ENCODE measurements around the gene AVPI1. TPM values are rescaled to one million over a fixed set of nuclear protein-coding genes. Genes with fewer than 3 reads are reported as not detected.
A peak's percentile ranks its signal among the peaks of the same experiment; 100 is the strongest.

The AVPI1 gene
- total RNA-seq, 1 donor from 2014 or later, result 5.6 TPM

DNA sequence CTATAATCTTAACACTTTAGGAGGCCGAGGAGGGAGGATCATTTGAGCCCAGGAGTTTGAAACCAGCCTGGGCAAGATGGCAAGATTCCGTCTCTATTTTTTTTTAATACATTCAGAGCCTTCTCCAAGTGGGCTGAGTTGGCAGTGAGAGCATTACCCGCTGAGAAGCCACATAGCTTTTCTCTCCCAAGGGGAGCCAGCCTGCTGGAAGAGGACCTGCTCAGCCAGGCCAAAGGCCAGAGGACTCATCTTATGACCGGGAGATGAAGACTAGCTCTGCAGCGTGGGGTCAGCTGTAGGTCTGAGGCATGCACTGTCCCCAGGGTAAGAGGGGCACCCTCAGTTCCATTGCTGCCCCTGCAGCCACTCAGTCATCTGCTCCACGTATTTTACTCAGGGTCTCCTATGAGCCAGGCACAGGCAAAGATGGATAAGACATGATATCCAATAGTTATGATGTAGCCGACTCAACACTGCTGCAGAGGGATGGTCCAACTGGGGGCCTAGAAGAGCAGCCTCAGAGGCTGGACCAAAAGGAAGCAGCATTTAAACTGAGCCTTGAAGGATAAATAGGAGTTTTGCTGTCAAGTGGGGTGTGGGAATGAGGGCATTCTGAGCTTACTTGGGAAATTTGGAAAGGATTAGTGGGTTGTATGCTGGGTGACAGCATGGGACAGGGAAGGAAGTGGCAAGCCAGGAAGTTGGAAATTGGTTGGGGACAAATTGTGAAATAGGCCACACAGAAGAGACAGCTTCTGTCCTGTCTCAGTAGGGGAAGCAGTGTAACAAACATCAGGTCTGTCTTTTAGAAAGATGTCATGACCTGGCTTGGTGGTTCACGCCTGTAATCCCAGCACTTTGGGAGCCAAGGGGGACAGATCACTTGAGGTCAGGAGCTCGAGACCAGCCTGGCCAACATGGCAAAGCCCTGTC, 24.9 kb upstream of the AVPI1 start:
- Mint-ChIP-seq H3K4me1 (ENCODE audit: low read depth, unreplicated experiment) (peaks cover 32% of the 10 kb centered on the region), H3K4me3 (ENCODE audit: unreplicated experiment) (peak overlapping the region; percentile 66), H3K9me3 (ENCODE audit: unreplicated experiment) (peaks cover 1% of the 10 kb centered on the region), H3K27ac (ENCODE audit: unreplicated experiment) (no peak overlapping the region), H3K27me3 (ENCODE audit: low read depth, unreplicated experiment) (peaks cover 4% of the 10 kb centered on the region), H3K36me3 (ENCODE audit: low read depth, unreplicated experiment) (peaks cover 5% of the 10 kb centered on the region)
- DNase-seq (ENCODE audit: low read depth) (no peak), FAIRE-seq (no peak)
- peaks cover 3% of the 10 kb centered on the region for H3K36me3 ChIP-seq (ENCODE audit: insufficient read depth, low read length)
- H3K4me2 ChIP-seq (ENCODE audit: low read length), result no peak overlapping the region
- H4K20me1 ChIP-seq (ENCODE audit: insufficient read depth, low read length), result peaks cover 21% of the 10 kb centered on the region
- H3K27me3 ChIP-seq (ENCODE audit: insufficient read depth, low read length), result no peaks in the 10 kb centered on the region
- no peak overlapping the region for H2AFZ ChIP-seq (ENCODE audit: low read depth, low read length)
- no peak overlapping the region for H3K27ac ChIP-seq (ENCODE audit: low read depth, low read length)
- H3K4me3 ChIP-seq (ENCODE audit: insufficient read depth, low read depth, low read length), result no peak overlapping the region
- no peaks in the 10 kb centered on the region for H3K9me3 ChIP-seq (ENCODE audit: insufficient read depth, low read depth, low read length)
- H3K9ac ChIP-seq (ENCODE audit: low read length), result no peak overlapping the region
- TF ChIP-seq CTCF (IDR thresholded peaks at IDR 0.05; ENCODE audit: insufficient read depth, low read depth, low read length), result no peak
- no peak for TF ChIP-seq EZH2 (IDR thresholded peaks at IDR 0.05; ENCODE audit: insufficient read depth, low read length)
- H3K79me2 ChIP-seq (ENCODE audit: insufficient read depth, low read length), result peaks cover 39% of the 10 kb centered on the region
- peaks cover 35% of the 10 kb centered on the region for H3K4me1 ChIP-seq (ENCODE audit: insufficient read depth, low read length)

DNA sequence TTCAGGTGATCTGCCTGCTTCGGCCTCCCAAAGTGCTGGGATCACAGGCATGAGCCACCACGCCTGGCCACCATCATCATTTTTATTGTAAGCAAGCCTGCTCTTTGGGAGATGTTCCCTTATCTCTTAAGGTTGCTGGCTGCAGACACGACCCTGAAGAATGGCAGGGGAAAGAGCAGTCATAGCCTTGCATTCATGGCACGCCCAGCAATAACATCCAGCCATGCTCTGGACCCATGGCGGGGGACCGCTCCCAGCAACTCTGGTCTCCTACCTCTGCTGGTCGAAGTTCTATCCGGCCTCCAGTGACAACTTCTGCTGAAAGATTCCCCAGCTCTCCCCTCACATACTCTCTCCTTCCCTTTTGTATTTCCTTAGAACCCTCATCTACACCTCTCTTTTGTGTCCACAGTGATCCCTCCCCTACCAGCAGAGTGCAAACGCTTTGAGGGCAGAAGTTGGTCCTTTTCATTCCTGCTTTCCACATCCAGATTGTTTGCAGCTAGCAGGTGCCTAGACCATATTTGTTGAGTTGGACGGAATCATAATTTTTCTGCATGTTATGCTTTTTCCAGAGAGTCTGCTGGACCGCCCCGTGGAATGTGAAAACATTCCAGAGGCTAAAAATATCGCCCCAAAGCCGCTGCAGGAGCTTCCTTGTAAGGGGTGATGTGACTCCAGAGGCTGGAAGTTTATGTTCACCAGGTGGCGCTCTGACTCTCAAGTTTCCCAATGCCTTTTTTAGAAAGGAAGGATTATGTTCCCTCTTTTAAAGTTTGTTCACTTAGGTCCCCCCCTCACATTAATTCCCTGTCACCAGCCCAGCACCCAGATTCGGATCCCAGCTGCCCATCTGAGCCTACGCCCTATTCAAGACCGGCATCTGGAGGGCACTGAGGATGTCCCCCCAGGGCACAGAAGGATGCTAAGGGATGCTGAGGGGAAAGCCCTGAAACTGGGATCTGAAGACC, 22.2 kb upstream of the AVPI1 start:
- no peaks in the 10 kb centered on the region for H4K20me1 ChIP-seq (ENCODE audit: insufficient read depth, low read length)
- no peak overlapping the region for H3K27ac ChIP-seq (ENCODE audit: low read depth, low read length)
- H3K36me3 ChIP-seq (ENCODE audit: insufficient read depth, low read length), result no peaks in the 10 kb centered on the region
- Mint-ChIP-seq H3K4me1 (ENCODE audit: low read depth, unreplicated experiment) (peaks cover 19% of the 10 kb centered on the region), H3K27ac (ENCODE audit: unreplicated experiment) (no peak overlapping the region), H3K36me3 (ENCODE audit: low read depth, unreplicated experiment) (no peaks in the 10 kb centered on the region), H3K27me3 (ENCODE audit: low read depth, unreplicated experiment) (peaks cover 6% of the 10 kb centered on the region), H3K4me3 (ENCODE audit: unreplicated experiment) (peak overlapping the region; percentile 58), H3K9me3 (ENCODE audit: unreplicated experiment) (peaks cover 1% of the 10 kb centered on the region)
- peak overlapping the region; percentile 36 for H3K4me2 ChIP-seq (ENCODE audit: low read length)
- peaks cover 12% of the 10 kb centered on the region for H3K79me2 ChIP-seq (ENCODE audit: insufficient read depth, low read length)
- H3K4me3 ChIP-seq (ENCODE audit: insufficient read depth, low read depth, low read length), result no peak overlapping the region
- TF ChIP-seq CTCF (IDR thresholded peaks at IDR 0.05; ENCODE audit: insufficient read depth, low read depth, low read length) (peak; percentile 78), EZH2 (IDR thresholded peaks at IDR 0.05; ENCODE audit: insufficient read depth, low read length) (no peak)
- H3K9me3 ChIP-seq (ENCODE audit: insufficient read depth, low read depth, low read length), result no peaks in the 10 kb centered on the region
- no peak overlapping the region for H2AFZ ChIP-seq (ENCODE audit: low read depth, low read length)
- peaks cover 16% of the 10 kb centered on the region for H3K4me1 ChIP-seq (ENCODE audit: insufficient read depth, low read length)
- no peak overlapping the region for H3K9ac ChIP-seq (ENCODE audit: low read length)
- no peaks in the 10 kb centered on the region for H3K27me3 ChIP-seq (ENCODE audit: insufficient read depth, low read length)
- FAIRE-seq (no peak), DNase-seq (ENCODE audit: low read depth) (peak; percentile 68)

Data from astrocyte (in vitro differentiated cells and primary cell).